SU-DHL-6 (cell line): ENCODE results near the gene KMT5B.

Source experiments
- H2AFZ ChIP-seq: fragments of 200-600 bp; sonication (generic); 2 replicates; pipeline ENCODE4 v1.6.1; 2014; ENCODE audit warnings: low read depth, mild to moderate bottlenecking, moderate library complexity, mixed read lengths, antibody characterized with exemption, low read length; ENCODE audit not compliant: severe bottlenecking
- H3F3A ChIP-seq: fragments of 200-600 bp; shearing (Covaris generic); 2 replicates; pipeline ENCODE4 v1.6.0; 2016; ENCODE audit warnings: antibody characterized with exemption, mild to moderate bottlenecking; ENCODE audit not compliant: insufficient read depth
- H3K27ac ChIP-seq: fragments of 200-600 bp; sonication (generic); 2 replicates; pipeline ENCODE4 v1.5.1; 2016; ENCODE audit warnings: low read depth, mild to moderate bottlenecking, low read length, moderate library complexity, mixed read lengths
- H3K27me3 ChIP-seq: fragments of 200-600 bp; sonication (generic), shearing (Covaris generic); 2 replicates; pipeline ENCODE4 v1.6.0; 2014; ENCODE audit warnings: mild to moderate bottlenecking, low read length
- H3K36me3 ChIP-seq: fragments of 200-600 bp; sonication (generic); 2 replicates; pipeline ENCODE4 v1.6.1; 2014; ENCODE audit warnings: mild to moderate bottlenecking, low read length, mixed read lengths
- H3K4me2 ChIP-seq: fragments of 300-600, 200-600 bp; shearing (Covaris generic), sonication (generic); 2 replicates; pipeline ENCODE4 v1.6.0; 2014; ENCODE audit warnings: low read length, low read depth, mild to moderate bottlenecking; ENCODE audit not compliant: poor library complexity, severe bottlenecking
- H3K4me3 ChIP-seq: fragments of 200-600 bp; sonication (generic); 2 replicates; pipeline ENCODE4 v1.5.1; 2014; ENCODE audit warnings: antibody characterized with exemption, low read length, mild to moderate bottlenecking, mixed read lengths; ENCODE audit not compliant: insufficient read depth, poor library complexity, severe bottlenecking
- H3K79me2 ChIP-seq: fragments of 200-600 bp; sonication (generic); 2 replicates; pipeline ENCODE4 v1.6.1; 2014; ENCODE audit warnings: mild to moderate bottlenecking, low read length, moderate library complexity; ENCODE audit not compliant: insufficient read depth
- H3K9ac ChIP-seq: fragments of 200-600 bp; sonication (generic); 2 replicates; pipeline ENCODE4 v1.7.0; 2014; ENCODE audit warnings: mild to moderate bottlenecking, low read length
- H3K9me2 ChIP-seq: fragments of 200-600 bp; sonication (generic); replicated peaks from 2 replicates; pipeline ENCODE4 v1.6.1; 2014; ENCODE audit warnings: low read length; ENCODE audit not compliant: insufficient read depth
- H3K9me3 ChIP-seq: fragments of 200-600 bp; sonication (generic); 2 replicates; pipeline ENCODE4 v1.6.1; 2014; ENCODE audit warnings: low read length, mixed read lengths; ENCODE audit not compliant: insufficient read depth
- H4K20me1 ChIP-seq: fragments of 200-600 bp; sonication (generic); 2 replicates; pipeline ENCODE4 v1.6.1; 2014; ENCODE audit warnings: low read depth, mild to moderate bottlenecking, antibody characterized with exemption, low read length, moderate library complexity, mixed read lengths
- EZH2phosphoT487 ChIP-seq: fragments of 200-600 bp; sonication (generic), shearing (Covaris generic); conservative IDR thresholded peaks from 2 replicates; pipeline ENCODE4 v1.6.1; 2018; ENCODE audit warnings: mild to moderate bottlenecking, antibody characterized with exemption, low read length, moderate library complexity, mixed read lengths
- TF ChIP-seq, protein P1 (sequence below): fragments of 200-600 bp; sonication (generic); IDR thresholded peaks from one replicate; pipeline ENCODE4 v1.5.1; 2017; ENCODE audit warnings: antibody characterized with exemption, mild to moderate bottlenecking, low read length, moderate library complexity; ENCODE audit not compliant: insufficient read depth, poor library complexity, severe bottlenecking

The KMT5B gene

DNA sequence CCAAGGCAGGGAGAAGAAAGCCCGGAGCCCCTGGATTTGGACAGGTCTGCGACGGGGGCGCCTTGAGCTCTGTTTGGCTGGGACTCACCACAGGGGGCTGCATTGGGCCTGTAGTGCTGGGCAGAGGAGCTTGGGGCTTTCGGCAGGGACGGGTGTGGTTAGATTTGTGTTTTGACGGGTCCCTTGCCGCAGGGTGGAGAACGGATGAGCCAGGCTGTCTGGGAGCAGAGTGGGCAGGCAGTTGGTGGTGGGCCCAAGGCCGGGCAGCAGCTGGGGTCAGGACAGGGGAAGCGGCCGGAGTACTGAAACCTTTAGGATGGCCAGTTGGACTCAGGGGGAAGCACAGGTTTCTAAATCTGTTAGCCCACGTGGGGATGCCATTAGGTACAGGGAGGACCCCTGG is 45.3 kb upstream of the KMT5B start:
- no peak overlapping the region for H3K9ac ChIP-seq
- no peak overlapping the region for H3K4me2 ChIP-seq
- no peaks in the 10 kb centered on the region for H3K36me3 ChIP-seq
- no peaks in the 10 kb centered on the region for H3K27me3 ChIP-seq
- H3K79me2 ChIP-seq: no peaks in the 10 kb centered on the region
- no peaks in the 10 kb centered on the region for H3K9me3 ChIP-seq
- no peak overlapping the region for H3K27ac ChIP-seq
- TF ChIP-seq EZH2phosphoT487: no peak
- TF ChIP-seq, protein P1, sequence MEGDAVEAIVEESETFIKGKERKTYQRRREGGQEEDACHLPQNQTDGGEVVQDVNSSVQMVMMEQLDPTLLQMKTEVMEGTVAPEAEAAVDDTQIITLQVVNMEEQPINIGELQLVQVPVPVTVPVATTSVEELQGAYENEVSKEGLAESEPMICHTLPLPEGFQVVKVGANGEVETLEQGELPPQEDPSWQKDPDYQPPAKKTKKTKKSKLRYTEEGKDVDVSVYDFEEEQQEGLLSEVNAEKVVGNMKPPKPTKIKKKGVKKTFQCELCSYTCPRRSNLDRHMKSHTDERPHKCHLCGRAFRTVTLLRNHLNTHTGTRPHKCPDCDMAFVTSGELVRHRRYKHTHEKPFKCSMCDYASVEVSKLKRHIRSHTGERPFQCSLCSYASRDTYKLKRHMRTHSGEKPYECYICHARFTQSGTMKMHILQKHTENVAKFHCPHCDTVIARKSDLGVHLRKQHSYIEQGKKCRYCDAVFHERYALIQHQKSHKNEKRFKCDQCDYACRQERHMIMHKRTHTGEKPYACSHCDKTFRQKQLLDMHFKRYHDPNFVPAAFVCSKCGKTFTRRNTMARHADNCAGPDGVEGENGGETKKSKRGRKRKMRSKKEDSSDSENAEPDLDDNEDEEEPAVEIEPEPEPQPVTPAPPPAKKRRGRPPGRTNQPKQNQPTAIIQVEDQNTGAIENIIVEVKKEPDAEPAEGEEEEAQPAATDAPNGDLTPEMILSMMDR: no peak
- H2AFZ ChIP-seq: no peak overlapping the region
- H3K4me3 ChIP-seq: no peak overlapping the region
- H3F3A ChIP-seq: no peaks in the 10 kb centered on the region
- H4K20me1 ChIP-seq: no peaks in the 10 kb centered on the region
- no peaks in the 10 kb centered on the region for H3K9me2 ChIP-seq

DNA sequence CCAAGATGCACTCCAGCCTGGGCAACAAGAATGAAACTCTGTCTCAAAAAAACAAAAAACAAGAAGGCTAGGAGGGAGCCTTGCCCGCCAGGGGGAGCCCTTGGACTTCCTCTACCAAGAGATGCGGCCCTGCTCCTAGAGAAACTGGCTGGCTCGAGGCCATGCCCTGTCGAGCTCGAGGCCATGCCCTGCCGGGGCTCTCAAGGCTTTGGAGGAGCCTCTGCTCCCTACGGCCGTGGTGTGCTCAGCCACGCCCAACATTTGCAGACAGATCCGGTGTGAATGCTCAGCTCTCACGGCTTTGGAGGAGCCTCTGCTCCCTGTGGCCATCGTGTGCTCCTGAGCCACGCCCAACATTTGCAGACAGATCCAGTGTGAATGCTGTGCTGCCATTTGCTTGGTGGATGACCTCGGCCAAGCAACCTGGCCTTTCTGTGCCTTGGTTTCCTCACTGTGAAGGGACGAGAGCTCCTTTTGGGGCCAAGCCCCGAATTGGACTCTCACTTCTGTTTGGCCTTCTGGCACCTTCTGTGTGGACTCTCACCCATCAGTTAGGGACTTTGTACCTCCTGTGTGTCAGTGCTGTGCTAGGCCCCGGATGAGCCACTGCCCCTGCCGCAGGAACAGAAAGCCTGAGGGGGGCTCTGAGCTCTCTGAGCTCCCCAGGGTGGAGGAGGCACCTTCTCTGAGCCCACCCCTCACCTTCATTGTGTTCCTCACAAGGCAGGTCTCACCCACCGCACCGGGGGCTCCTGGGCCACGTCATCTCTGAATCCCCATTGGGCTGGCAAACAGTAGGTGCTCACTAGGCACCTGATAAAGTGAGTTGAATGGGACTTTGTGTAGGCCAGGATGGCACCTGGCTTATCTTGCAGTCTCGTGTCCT is 44.6 kb upstream of the KMT5B start:
- no peaks in the 10 kb centered on the region for H3F3A ChIP-seq
- no peaks in the 10 kb centered on the region for H3K79me2 ChIP-seq
- H2AFZ ChIP-seq: peak overlapping the region; percentile 74
- no peaks in the 10 kb centered on the region for H3K27me3 ChIP-seq
- H3K4me2 ChIP-seq: no peak overlapping the region
- H3K27ac ChIP-seq: no peak overlapping the region
- no peaks in the 10 kb centered on the region for H3K9me2 ChIP-seq
- no peak overlapping the region; the same call in 1 of the 2 replicates for H3K9ac ChIP-seq
- H4K20me1 ChIP-seq: no peaks in the 10 kb centered on the region
- no peaks in the 10 kb centered on the region for H3K36me3 ChIP-seq
- TF ChIP-seq, protein P1: peak; percentile 47
- TF ChIP-seq EZH2phosphoT487: no peak
- H3K9me3 ChIP-seq: no peaks in the 10 kb centered on the region
- H3K4me3 ChIP-seq: no peak overlapping the region

DNA sequence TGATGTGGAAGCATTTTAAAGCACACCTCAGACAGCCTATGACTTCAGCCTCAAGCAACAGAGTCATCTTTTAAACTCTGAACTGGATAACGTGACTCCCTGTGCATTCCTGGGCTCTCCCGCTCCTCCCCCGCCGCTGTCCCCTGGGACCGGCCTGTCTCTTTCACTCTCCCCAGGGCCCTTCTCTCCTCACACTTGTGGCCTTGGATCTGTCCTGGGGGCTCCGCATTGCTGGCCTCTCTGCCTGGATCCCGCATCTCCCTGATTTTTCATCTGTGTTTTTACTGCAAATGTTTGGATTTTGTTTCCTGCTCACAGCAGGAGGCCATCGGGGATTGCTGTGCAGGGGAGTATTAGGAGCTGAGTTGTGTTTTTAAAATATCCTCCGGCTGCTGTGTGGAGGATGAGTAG is 43.2 kb upstream of the KMT5B start:
- H2AFZ ChIP-seq: no peak overlapping the region
- no peaks in the 10 kb centered on the region for H3F3A ChIP-seq
- H3K9me3 ChIP-seq: no peaks in the 10 kb centered on the region
- H3K9me2 ChIP-seq: no peaks in the 10 kb centered on the region
- H3K79me2 ChIP-seq: no peaks in the 10 kb centered on the region
- H3K9ac ChIP-seq: no peak overlapping the region
- no peaks in the 10 kb centered on the region for H4K20me1 ChIP-seq
- no peak overlapping the region for H3K27ac ChIP-seq
- no peaks in the 10 kb centered on the region for H3K36me3 ChIP-seq
- TF ChIP-seq EZH2phosphoT487: no peak
- TF ChIP-seq, protein P1: no peak
- no peaks in the 10 kb centered on the region for H3K27me3 ChIP-seq
- H3K4me3 ChIP-seq: no peak overlapping the region
- no peak overlapping the region for H3K4me2 ChIP-seq
